Progenitor cell of endocrine pancreas (in vitro differentiated cells): ENCODE data around the gene AGAP5. TPM values are rescaled to one million over a fixed set of nuclear protein-coding genes. Genes with fewer than 3 reads are reported as not detected.
"Not testable (repeated sequence)": the region's sequence is repeated elsewhere in the genome, so short reads cannot be mapped to it uniquely, and the experiment has no call there.

Experiments
- DNase-seq: peaks from one replicate; pipeline ENCODE4 v3.0.0; 2021; ENCODE audit warnings: low spot score; ENCODE audit not compliant: unreplicated experiment
- H3K27ac Mint-ChIP-seq: 2 replicates; pipeline ENCODE4 v1.8.0; 2021; ENCODE audit warnings: mild to moderate bottlenecking, moderate library complexity, mixed read lengths
- H3K27me3 Mint-ChIP-seq: 2 replicates; pipeline ENCODE4 v1.8.0; 2021; ENCODE audit warnings: mixed read lengths
- H3K36me3 Mint-ChIP-seq: 2 replicates; pipeline ENCODE4 v1.8.0; 2022; ENCODE audit warnings: mixed read lengths; ENCODE audit not compliant: insufficient read depth
- H3K4me1 Mint-ChIP-seq: 2 replicates; pipeline ENCODE4 v1.8.0; 2021; ENCODE audit warnings: low read depth, mixed read lengths
- H3K4me3 Mint-ChIP-seq: 2 replicates; pipeline ENCODE4 v1.8.0; 2021; ENCODE audit warnings: low read depth, mild to moderate bottlenecking, moderate library complexity, mixed read lengths
- H3K9me3 Mint-ChIP-seq: 2 replicates; pipeline ENCODE4 v1.8.0; 2021; ENCODE audit warnings: low read depth, mixed read lengths
- total RNA-seq: library from RNA; stranded (reverse); gene quantifications from 2 replicates; pipeline ENCODE4 v1.2.1, GENCODE V29; 2021
- TF ChIP-seq, protein P1 (sequence below): fragments of 200-600 bp; sonication (generic); IDR thresholded peaks from one replicate; pipeline ENCODE4 v1.5.0; 2021; ENCODE audit warnings: antibody characterized with exemption, mild to moderate bottlenecking; ENCODE audit not compliant: unreplicated experiment

The AGAP5 gene
- total RNA-seq, 1 donor from 2014 or later: 15.5 TPM

DNA sequence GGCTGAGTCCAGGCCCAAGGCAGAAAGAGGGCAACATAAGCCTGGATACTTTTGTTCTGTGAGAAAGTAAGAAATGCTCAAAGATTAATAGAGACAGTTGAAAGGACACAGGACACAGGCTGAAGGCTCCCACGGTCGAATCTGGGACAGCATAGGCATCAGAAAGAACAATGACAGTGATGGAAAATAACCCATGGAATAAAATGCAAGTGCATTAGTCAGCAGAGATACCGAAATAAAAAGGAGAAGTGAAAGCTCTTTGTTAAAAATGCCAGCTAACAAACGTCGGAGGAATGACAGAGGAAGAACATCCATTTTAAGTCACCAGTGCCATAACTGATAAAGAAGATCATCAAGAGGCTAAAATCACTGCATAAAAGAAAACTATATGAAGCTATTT lies 19.6 kb upstream of the AGAP5 start:
- Mint-ChIP-seq H3K36me3 (peaks cover 15% of the 10 kb centered on the region), H3K4me1 (peaks cover 2% of the 10 kb centered on the region), H3K4me3 (no peak overlapping the region), H3K27ac (no peak overlapping the region), H3K9me3 (no peaks in the 10 kb centered on the region), H3K27me3 (no peaks in the 10 kb centered on the region)
- TF ChIP-seq, protein P1, sequence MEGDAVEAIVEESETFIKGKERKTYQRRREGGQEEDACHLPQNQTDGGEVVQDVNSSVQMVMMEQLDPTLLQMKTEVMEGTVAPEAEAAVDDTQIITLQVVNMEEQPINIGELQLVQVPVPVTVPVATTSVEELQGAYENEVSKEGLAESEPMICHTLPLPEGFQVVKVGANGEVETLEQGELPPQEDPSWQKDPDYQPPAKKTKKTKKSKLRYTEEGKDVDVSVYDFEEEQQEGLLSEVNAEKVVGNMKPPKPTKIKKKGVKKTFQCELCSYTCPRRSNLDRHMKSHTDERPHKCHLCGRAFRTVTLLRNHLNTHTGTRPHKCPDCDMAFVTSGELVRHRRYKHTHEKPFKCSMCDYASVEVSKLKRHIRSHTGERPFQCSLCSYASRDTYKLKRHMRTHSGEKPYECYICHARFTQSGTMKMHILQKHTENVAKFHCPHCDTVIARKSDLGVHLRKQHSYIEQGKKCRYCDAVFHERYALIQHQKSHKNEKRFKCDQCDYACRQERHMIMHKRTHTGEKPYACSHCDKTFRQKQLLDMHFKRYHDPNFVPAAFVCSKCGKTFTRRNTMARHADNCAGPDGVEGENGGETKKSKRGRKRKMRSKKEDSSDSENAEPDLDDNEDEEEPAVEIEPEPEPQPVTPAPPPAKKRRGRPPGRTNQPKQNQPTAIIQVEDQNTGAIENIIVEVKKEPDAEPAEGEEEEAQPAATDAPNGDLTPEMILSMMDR: no peak
- DNase-seq: no peak

DNA sequence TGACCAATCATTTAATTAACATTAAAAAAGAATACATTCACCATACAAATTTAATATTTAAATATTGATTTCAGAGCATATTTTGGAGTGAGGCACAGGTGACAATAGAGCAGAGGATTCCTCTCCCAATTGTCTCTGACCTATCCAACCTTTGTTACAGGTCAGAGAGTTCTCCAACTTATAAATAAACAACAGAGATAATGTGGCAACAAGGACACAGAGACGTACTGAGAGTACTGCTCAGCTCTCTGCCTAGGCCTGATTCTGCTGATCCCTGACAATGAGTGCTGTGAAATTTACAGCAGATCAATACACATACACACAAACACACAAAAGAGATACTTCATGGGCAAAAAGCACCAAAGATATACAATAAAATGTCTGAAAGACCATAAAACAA lies 18.3 kb upstream of the AGAP5 start:
- Mint-ChIP-seq H3K36me3 (peaks cover 14% of the 10 kb centered on the region), H3K4me1 (peaks cover 2% of the 10 kb centered on the region), H3K4me3 (no peak overlapping the region), H3K27ac (no peak overlapping the region), H3K27me3 (no peaks in the 10 kb centered on the region), H3K9me3 (no peaks in the 10 kb centered on the region)
- DNase-seq: no peak
- TF ChIP-seq, protein P1: no peak

DNA sequence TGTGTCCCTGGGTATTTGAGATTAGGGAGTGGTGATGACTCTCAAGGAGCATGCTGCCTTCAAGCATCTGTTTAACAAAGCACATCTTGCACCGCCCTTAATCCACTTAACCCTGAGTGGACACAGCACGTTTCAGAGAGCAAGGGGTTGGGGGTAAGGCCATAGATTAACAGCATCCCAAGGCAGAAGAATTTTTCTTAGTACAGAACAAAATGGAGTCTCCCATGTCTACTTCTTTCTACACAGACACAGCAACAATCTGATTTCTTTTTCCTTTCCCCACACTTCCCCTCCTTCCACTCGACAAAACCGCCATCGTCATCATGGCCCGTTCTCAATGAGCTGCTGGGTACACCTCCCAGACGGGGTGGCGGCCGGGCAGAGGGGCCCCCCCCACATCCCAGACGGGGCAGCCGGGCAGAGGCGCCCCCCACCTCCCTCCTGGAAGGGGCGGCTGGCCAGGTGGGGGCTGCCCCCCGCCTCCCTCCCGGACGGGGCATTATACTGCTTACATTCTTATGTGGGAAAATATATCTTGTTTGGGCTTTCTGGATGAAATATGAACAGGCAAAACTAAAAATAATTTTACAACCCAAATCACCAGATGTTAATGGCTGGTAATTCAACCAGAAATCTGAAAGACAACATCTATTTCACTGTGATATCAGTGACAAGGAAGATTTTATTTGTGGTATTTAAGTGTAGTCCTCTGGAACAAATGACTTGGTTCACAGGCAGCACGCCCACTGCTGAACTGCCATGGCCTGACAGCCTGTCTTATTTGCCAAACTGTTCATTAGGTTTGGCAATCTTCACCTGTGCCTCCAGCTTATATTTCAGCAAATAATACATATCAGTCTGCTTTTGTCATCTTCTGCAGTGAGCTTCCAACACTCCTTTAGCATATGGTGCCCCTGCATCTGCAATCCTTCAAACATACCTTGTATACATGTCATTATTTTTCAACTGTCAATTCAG lies 17.6 kb upstream of the AGAP5 start:
- not testable (repeated sequence) for H3K27ac Mint-ChIP-seq, H3K27me3 Mint-ChIP-seq, H3K4me1 Mint-ChIP-seq, H3K9me3 Mint-ChIP-seq, H3K4me3 Mint-ChIP-seq, DNase-seq
- H3K36me3 Mint-ChIP-seq: peaks cover 12% of the 10 kb centered on the region

DNA sequence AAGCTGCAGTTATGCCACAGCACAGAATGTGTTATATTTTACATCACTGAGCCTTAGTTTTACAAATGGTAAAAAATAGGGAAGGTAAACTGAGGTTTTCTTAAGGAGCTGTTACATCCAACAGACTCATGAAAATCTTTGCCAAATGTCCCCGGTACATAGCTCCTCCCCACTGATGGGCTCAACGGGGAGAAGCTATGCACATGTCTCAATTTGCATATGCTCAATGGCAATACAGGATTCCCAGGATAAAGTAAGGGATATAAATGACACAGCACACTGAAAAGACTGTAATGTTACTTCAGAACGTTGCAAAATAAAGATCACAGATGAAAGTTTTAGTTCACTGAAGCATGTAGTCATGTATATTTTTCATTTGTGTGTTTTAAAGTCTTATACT lies 16.6 kb upstream of the AGAP5 start:
- H3K36me3 Mint-ChIP-seq: peaks cover 12% of the 10 kb centered on the region
- H3K27me3 Mint-ChIP-seq, DNase-seq: not testable (repeated sequence)

DNA sequence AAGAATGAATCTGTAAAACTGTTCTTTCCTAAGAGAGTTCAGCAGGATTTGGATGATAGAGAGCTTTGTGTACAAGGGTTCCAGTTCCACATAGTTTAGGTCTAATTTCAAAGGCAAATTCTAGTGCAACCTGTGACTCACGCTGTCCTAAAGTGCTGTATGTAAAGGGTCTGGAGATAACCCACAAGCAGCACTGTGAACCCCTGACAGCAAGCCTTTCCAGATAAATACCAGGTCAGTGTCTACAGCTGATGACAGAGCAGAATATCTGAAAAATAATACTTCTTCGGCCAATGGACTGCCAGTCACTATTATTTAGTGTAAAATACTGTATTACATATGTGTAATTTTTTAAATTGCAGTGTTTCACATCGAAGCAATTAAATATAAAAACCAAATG lies 16.0 kb upstream of the AGAP5 start:
- not testable (repeated sequence) for H3K27me3 Mint-ChIP-seq, DNase-seq, H3K36me3 Mint-ChIP-seq, H3K27ac Mint-ChIP-seq, H3K4me1 Mint-ChIP-seq, H3K4me3 Mint-ChIP-seq, H3K9me3 Mint-ChIP-seq

More for the DNA sequence above, 16.6 kb upstream of the AGAP5 start:
- not testable (repeated sequence) for H3K4me3 Mint-ChIP-seq, H3K4me1 Mint-ChIP-seq, H3K27ac Mint-ChIP-seq, H3K9me3 Mint-ChIP-seq

DNA sequence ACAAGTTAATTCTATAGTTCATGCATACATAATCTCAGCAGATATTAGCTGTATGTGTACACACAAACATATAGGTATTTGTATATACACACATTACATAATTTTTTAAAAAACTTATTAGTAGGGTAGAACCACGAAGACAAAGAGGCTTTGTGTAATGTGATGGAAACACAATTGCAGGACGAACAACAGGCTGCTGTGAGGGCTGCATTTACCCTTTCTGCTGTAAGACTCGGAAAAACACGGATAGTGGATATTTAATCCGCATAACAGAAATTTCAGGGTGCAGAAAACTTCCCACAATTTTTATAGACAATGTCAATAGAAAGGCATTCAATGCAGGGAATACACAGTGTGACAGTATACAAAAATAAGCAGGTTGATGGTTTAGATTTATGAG lies 13.8 kb upstream of the AGAP5 start:
- not testable (repeated sequence) for H3K4me3 Mint-ChIP-seq, H3K27me3 Mint-ChIP-seq, H3K27ac Mint-ChIP-seq, H3K36me3 Mint-ChIP-seq, H3K4me1 Mint-ChIP-seq, H3K9me3 Mint-ChIP-seq, DNase-seq

DNA sequence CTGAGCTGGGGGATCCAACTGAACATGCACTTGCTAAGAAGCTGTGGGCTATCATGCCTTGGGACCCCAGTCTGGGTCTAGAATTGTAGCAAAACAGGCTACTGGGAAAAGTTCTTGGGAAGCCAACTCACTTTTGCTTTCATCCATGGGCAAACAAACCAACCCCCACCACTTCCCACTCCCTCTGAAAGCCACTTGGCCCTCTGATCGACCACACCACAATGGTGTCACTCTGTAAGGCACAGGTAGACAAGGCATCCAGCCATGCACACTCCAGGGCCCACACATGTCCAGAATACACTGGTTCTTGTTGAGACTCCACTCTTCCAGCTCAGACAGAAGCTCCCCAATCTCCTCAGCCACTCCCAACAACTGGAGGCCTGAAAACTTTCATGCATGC lies 10.2 kb upstream of the AGAP5 start:
- not testable (repeated sequence) for H3K9me3 Mint-ChIP-seq, H3K27ac Mint-ChIP-seq, H3K4me1 Mint-ChIP-seq, DNase-seq, H3K4me3 Mint-ChIP-seq, H3K27me3 Mint-ChIP-seq, H3K36me3 Mint-ChIP-seq

DNA sequence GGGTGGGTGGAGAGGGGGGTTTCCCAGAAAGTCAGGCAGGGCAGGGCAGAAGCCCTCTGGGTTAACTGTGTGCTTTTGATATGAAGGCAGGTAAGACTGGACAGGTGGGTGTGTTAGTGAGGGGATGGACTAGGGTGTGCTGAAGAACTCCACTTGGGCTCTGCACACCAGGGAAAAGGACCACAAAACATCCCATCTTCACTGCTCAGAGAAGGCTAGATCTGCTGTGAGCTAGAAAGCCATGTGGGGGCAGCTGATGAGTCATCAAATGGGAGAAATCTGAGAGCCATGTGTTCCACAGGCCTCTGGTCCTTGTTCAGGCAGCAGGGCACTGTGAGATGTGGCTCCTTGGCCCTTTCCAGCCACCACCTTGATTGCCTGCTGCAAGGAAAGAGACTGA lies 9.7 kb upstream of the AGAP5 start:
- H3K4me3 Mint-ChIP-seq: not testable (repeated sequence)

DNA sequence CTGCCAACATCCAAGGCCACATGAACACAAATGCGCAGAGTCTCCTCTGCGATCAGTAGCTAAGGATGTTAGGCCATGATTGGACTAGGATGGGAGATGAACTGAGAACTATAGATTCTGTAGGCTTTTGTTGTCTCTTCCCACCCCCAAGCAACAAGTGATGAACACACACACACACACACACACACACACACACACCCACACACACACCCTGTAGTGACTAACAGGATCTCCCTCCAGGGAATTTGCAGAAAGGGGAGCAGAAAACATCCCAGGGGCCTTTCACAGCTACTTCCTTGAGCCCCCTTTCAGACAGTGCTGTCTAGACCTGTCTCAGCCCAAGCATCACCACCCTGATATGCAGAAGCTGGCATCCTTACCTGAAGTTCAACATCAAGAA lies 8.6 kb upstream of the AGAP5 start:
- not testable (repeated sequence) for H3K27ac Mint-ChIP-seq, H3K27me3 Mint-ChIP-seq, H3K9me3 Mint-ChIP-seq, H3K4me1 Mint-ChIP-seq, H3K36me3 Mint-ChIP-seq, DNase-seq, H3K4me3 Mint-ChIP-seq

More for the DNA sequence above, 9.7 kb upstream of the AGAP5 start:
- H3K9me3 Mint-ChIP-seq, H3K4me1 Mint-ChIP-seq, H3K36me3 Mint-ChIP-seq, H3K27ac Mint-ChIP-seq, H3K27me3 Mint-ChIP-seq, DNase-seq: not testable (repeated sequence)

DNA sequence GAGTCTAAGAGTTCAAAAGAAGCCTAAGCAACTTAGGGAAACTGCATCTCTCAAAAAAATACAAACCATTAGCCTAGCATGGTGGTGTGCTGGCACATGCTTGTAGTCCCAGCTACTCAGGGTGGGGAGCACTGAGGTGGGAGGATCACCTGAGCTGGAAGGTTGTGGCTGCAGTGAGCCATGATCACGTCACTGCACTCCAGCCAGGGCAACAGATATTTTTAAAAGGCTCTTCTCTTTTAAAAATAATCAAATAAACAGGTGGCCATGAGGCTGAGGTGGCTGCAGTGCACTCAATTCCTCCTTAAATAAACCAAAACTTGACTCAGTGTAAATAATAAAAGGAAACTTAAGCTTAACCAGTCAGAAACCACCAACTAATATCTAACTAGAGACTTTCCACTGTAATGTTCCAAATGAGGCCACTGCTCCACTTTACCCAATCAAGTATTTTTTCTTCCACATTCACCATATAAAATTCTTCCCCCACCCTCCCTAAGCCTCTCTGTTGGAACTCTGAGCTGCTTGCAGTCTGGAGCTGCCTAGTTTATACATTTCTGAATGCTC lies 7.7 kb upstream of the AGAP5 start:
- not testable (repeated sequence) for H3K9me3 Mint-ChIP-seq, H3K4me3 Mint-ChIP-seq, H3K4me1 Mint-ChIP-seq, H3K27me3 Mint-ChIP-seq, H3K36me3 Mint-ChIP-seq, DNase-seq, H3K27ac Mint-ChIP-seq

DNA sequence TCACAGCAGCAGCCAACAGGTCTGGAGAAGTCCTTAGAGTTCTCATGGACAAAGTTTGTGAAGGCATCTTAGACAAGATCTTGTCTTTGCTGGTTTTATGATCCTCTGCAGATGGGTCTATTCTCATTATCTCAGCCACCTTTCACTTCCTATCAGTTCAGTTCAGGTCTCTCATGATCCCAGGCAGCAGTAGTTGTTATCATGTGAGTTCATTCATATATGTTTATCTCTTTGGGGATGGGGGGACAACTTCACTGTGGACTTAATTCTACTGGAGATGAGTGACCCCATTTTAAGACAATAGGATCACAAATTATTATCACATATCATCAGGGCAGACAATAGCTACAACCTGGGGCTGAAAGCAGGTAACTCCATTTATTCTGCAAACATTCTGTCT lies 6.0 kb upstream of the AGAP5 start:
- H3K4me3 Mint-ChIP-seq, H3K4me1 Mint-ChIP-seq, H3K9me3 Mint-ChIP-seq, H3K27me3 Mint-ChIP-seq, DNase-seq, H3K27ac Mint-ChIP-seq, H3K36me3 Mint-ChIP-seq: not testable (repeated sequence)
